H1 (cell line): ENCODE data around the gene AP5Z1. TPM values are rescaled to one million over a fixed set of nuclear protein-coding genes. Genes with fewer than 3 reads are reported as not detected.

ENCODE experiments used
- CTCF ChIA-PET: fragments of 300-600 bp; sonication (Branson Sonifier 250); formaldehyde crosslinking; loops from one replicate; lab custom pipeline; 2021; ENCODE audit not compliant: partially characterized antibody; lab: Charles Lee
- POLR2A ChIA-PET: fragments of 300-600 bp; sonication (Branson Sonifier 250); formaldehyde crosslinking; loops from one replicate; lab custom pipeline; 2021; ENCODE audit warnings: inconsistent platforms; ENCODE audit not compliant: partially characterized antibody; lab: Charles Lee
- DNase-seq, 2 experiments: peaks; one replicate each; pipeline versions ENCODE4 v3.0.0 to v3.0.0-alpha.2; 2010 to 2022; ENCODE audit warnings: low spot score in 2 of 2, low read depth in 1 of 2, mixed read lengths in 1 of 2
- FAIRE-seq: peaks from 2 replicates; lab custom pipeline; 2011; peaks lifted over from hg19 to GRCh38; lab: Jason Lieb, UNC
- H2AFZ ChIP-seq: 2 replicates; pipeline ENCODE4 v1.8.1; 2012; ENCODE audit warnings: low read length, inconsistent platforms
- H2AK5ac ChIP-seq: 2 replicates; pipeline ENCODE4 v1.6.1; 2013; ENCODE audit warnings: low read depth, low read length
- H2BK120ac ChIP-seq: replicated peaks from 2 replicates; pipeline ENCODE3; 2013; ENCODE audit warnings: low read depth, low read length, inconsistent platforms
- H2BK12ac ChIP-seq: 2 replicates; pipeline ENCODE4 v1.6.1; 2013; ENCODE audit warnings: low read depth, low read length
- H2BK15ac ChIP-seq: 2 replicates; pipeline ENCODE4 v1.6.1; 2013; ENCODE audit warnings: low read length
- H2BK20ac ChIP-seq: 2 replicates; pipeline ENCODE4 v1.6.1; 2013; ENCODE audit warnings: low read length
- H2BK5ac ChIP-seq: 2 replicates; pipeline ENCODE4 v1.6.1; 2013; ENCODE audit warnings: low read depth, low read length
- H3K14ac ChIP-seq: 2 replicates; pipeline ENCODE4 v1.6.1; 2013; ENCODE audit warnings: inconsistent platforms; ENCODE audit not compliant: insufficient read length
- H3K18ac ChIP-seq: 2 replicates; pipeline ENCODE4 v1.6.1; 2013; ENCODE audit warnings: low read length; ENCODE audit errors: extremely low read depth
- H3K23ac ChIP-seq: 2 replicates; pipeline ENCODE4 v1.6.1; 2013; ENCODE audit warnings: inconsistent platforms; ENCODE audit not compliant: insufficient read length
- H3K23me2 ChIP-seq: 2 replicates; pipeline ENCODE4 v1.6.1; 2013; ENCODE audit warnings: low read depth, low read length
- H3K27ac ChIP-seq: 2 replicates; pipeline ENCODE4 v1.6.1; 2011; ENCODE audit warnings: low read depth, low read length, inconsistent platforms
- H3K27me3 ChIP-seq, 4 experiments: replicated peaks in 1 of 4; 1 replicate in 1 of 4; 2 replicates in 3 of 4; pipeline versions ENCODE4 v1.6.1 to v1.8.1; 2011 to 2013; ENCODE audit warnings: low read length in 3 of 4, mild to moderate bottlenecking in 3 of 4, inconsistent platforms in 2 of 4, mixed read lengths in 2 of 4, moderate library complexity in 1 of 4; ENCODE audit not compliant: control insufficient read depth in 3 of 4, insufficient read depth in 3 of 4; ENCODE audit errors: extremely low read depth in 1 of 4
- H3K36me3 ChIP-seq, 4 experiments: 2 replicates each; pipeline versions ENCODE4 v1.6.1 to v1.8.1; 2011 to 2013; ENCODE audit warnings: mild to moderate bottlenecking in 4 of 4, low read length in 3 of 4, moderate library complexity in 2 of 4, control low read depth in 1 of 4, inconsistent platforms in 1 of 4; ENCODE audit not compliant: insufficient read depth in 4 of 4, control insufficient read depth in 2 of 4
- H3K4ac ChIP-seq: replicated peaks from 2 replicates; pipeline ENCODE3; 2013; ENCODE audit warnings: low read length, low read depth, mixed read lengths, inconsistent platforms; ENCODE audit not compliant: insufficient read length
- H3K4me1 ChIP-seq, 4 experiments: replicated peaks in 1 of 4; 1 replicate in 1 of 4; 2 replicates in 3 of 4; pipeline versions ENCODE4 v1.6.1 to v1.8.1; 2011 to 2013; ENCODE audit warnings: low read length in 3 of 4, inconsistent platforms in 2 of 4, mixed read lengths in 1 of 4; ENCODE audit not compliant: insufficient read depth in 4 of 4, control insufficient read depth in 3 of 4
- H3K4me2 ChIP-seq, 2 experiments: 2 replicates each; pipeline versions ENCODE4 v1.6.1 to v1.8.1; 2011 to 2013; ENCODE audit warnings: low read depth in 2 of 2, low read length in 2 of 2, control low read depth in 1 of 2, inconsistent platforms in 1 of 2, mild to moderate bottlenecking in 1 of 2; ENCODE audit not compliant: insufficient read depth in 1 of 2
- H3K4me3 ChIP-seq, 4 experiments: fragments of 200-600, 300-600 bp in 1 of 4; sonication (generic), shearing (Covaris generic), sonication (Bioruptor Twin) in 1 of 4; 2 replicates each; pipeline versions ENCODE4 v1.5.1 to v1.8.1; 2011 to 2016; ENCODE audit warnings: low read length in 4 of 4, low read depth in 3 of 4, control low read depth in 2 of 4, inconsistent platforms in 2 of 4, mild to moderate bottlenecking in 2 of 4, mixed read lengths in 1 of 4, moderate library complexity in 1 of 4; ENCODE audit not compliant: insufficient read depth in 2 of 4; ENCODE audit errors: extremely low read depth in 1 of 4
- H3K56ac ChIP-seq: replicated peaks from 2 replicates; pipeline ENCODE3; 2013; ENCODE audit warnings: low read depth, mild to moderate bottlenecking, mixed read lengths, low read length, inconsistent platforms; ENCODE audit not compliant: insufficient read length
- H3K79me1 ChIP-seq: 2 replicates; pipeline ENCODE4 v1.6.1; 2013; ENCODE audit warnings: low read depth, low read length, control low read depth
- H3K79me2 ChIP-seq, 2 experiments: 2 replicates each; pipeline versions ENCODE4 v1.6.1 to v1.8.1; 2012 to 2013; ENCODE audit warnings: low read length in 2 of 2, mild to moderate bottlenecking in 2 of 2, inconsistent platforms in 1 of 2; ENCODE audit not compliant: insufficient read depth in 2 of 2, control insufficient read depth in 1 of 2
- H3K9ac ChIP-seq, 4 experiments: replicated peaks in 1 of 4; 1 replicate in 1 of 4; 2 replicates in 3 of 4; pipeline versions ENCODE4 v1.6.1 to v1.8.1; 2011 to 2013; ENCODE audit warnings: low read depth in 3 of 4, low read length in 3 of 4, control low read depth in 2 of 4, mild to moderate bottlenecking in 2 of 4, moderate library complexity in 2 of 4, inconsistent platforms in 1 of 4; ENCODE audit errors: extremely low read depth in 1 of 4
- H3K9me3 ChIP-seq, 2 experiments: 2 replicates each; pipeline versions ENCODE4 v1.6.1 to v1.8.1; 2012 to 2013; ENCODE audit warnings: mild to moderate bottlenecking in 2 of 2, moderate library complexity in 2 of 2, control low read depth in 1 of 2, inconsistent platforms in 1 of 2, low read depth in 1 of 2, low read length in 1 of 2, mixed read lengths in 1 of 2; ENCODE audit not compliant: insufficient read depth in 2 of 2
- H4K20me1 ChIP-seq, 2 experiments: replicated peaks in 1 of 2; 2 replicates each; pipeline versions ENCODE3 to v1.8.1; 2011 to 2013; ENCODE audit warnings: inconsistent platforms in 2 of 2, low read length in 2 of 2, mild to moderate bottlenecking in 1 of 2; ENCODE audit not compliant: insufficient read depth in 2 of 2, control insufficient read depth in 1 of 2
- H4K5ac ChIP-seq: 2 replicates; pipeline ENCODE4 v1.6.1; 2013; ENCODE audit warnings: low read length, low read depth, mixed read lengths, inconsistent platforms; ENCODE audit not compliant: insufficient read length
- H4K8ac ChIP-seq: 2 replicates; pipeline ENCODE4 v1.8.0; 2013; ENCODE audit warnings: mild to moderate bottlenecking, moderate library complexity, low read length, inconsistent platforms; ENCODE audit not compliant: insufficient read depth; ENCODE audit errors: extremely low read depth
- H4K91ac ChIP-seq: replicated peaks from 2 replicates; pipeline ENCODE3; 2013; ENCODE audit warnings: low read length, mixed read lengths, inconsistent platforms; ENCODE audit not compliant: insufficient read length
- ASH2L ChIP-seq: fragments of 200-600, 300-600 bp; sonication (generic); IDR thresholded peaks from one replicate; pipeline ENCODE4 v1.7.1; 2017; ENCODE audit warnings: low read length
- EGR1 ChIP-seq: IDR thresholded peaks from 2 replicates; pipeline ENCODE4 v1.6.1; 2011; ENCODE audit warnings: low read depth, low read length, borderline replicate concordance
- EP300 ChIP-seq, 2 experiments: IDR thresholded peaks; 1 replicate in 1 of 2; 2 replicates in 1 of 2; pipeline ENCODE4 v1.6.1; 2011 to 2012; ENCODE audit warnings: low read depth in 2 of 2, low read length in 2 of 2, mild to moderate bottlenecking in 2 of 2, borderline replicate concordance in 1 of 2, inconsistent platforms in 1 of 2, moderate library complexity in 1 of 2
- JUND ChIP-seq: IDR thresholded peaks from 2 replicates; pipeline ENCODE4 v1.6.1; 2011; ENCODE audit warnings: mild to moderate bottlenecking, improper control_type of control experiment, low read length
- KDM1A ChIP-seq: fragments of 200-600, 300-600 bp; sonication (generic); IDR thresholded peaks from 2 replicates; pipeline ENCODE4 v1.7.1; 2016; ENCODE audit warnings: mild to moderate bottlenecking, low read length, borderline replicate concordance
- NRF1 ChIP-seq: IDR thresholded peaks from 2 replicates; pipeline ENCODE4 v1.6.1; 2011; ENCODE audit warnings: mild to moderate bottlenecking, low read depth, low read length, improper control_type of control experiment
- RBBP5 ChIP-seq: IDR thresholded peaks from 2 replicates; pipeline ENCODE4 v1.7.1; 2012; ENCODE audit warnings: low read depth, mild to moderate bottlenecking, inconsistent platforms, low read length, moderate library complexity, borderline replicate concordance
- RXRA ChIP-seq: IDR thresholded peaks from 2 replicates; pipeline ENCODE4 v1.6.1; 2011; ENCODE audit warnings: low read depth, mild to moderate bottlenecking, low read length, moderate library complexity; ENCODE audit not compliant: insufficient read depth
- SAP30 ChIP-seq: fragments of 300-600 bp; sonication (generic); IDR thresholded peaks from 2 replicates; pipeline ENCODE4 v1.7.1; 2012; ENCODE audit warnings: low read length, moderate library complexity, mild to moderate bottlenecking, inconsistent platforms; ENCODE audit not compliant: insufficient read depth, insufficient replicate concordance
- SUZ12 ChIP-seq: fragments of 200-600 bp; sonication (generic); IDR thresholded peaks from 2 replicates; pipeline ENCODE4 v1.6.1; 2012; ENCODE audit warnings: mild to moderate bottlenecking, inconsistent platforms, low read length, moderate library complexity, mixed read lengths
- WGBS, 2 experiments: shearing (Covaris generic) in 1 of 2; methylation state at CpG; one replicate each; pipeline versions ENCODE4 v1.1.6 to v1.1.7; 2013 to 2015; ENCODE audit warnings: low lambda C conversion rate in 2 of 2, mixed read lengths in 2 of 2, inconsistent platforms in 1 of 2, low coverage in 1 of 2, missing lambda C conversion rate in 1 of 2; ENCODE audit not compliant: insufficient replicate concordance in 2 of 2, insufficient coverage in 1 of 2, insufficient read length in 1 of 2; ENCODE audit errors: extremely low coverage in 1 of 2, missing lambda C conversion rate in 1 of 2; 5-methylcytosine and 5-hydroxymethylcytosine counted together
- polyA plus RNA-seq, 7 experiments: library from polyadenylated mRNA; depleted of rRNA in 3 of 7; stranded (reverse) in 5 of 7; unstranded in 2 of 7; fragments of >200 nt in 5 of 7; fragments of 200-250 nt in 2 of 7; gene quantifications; 1 replicate in 5 of 7; 2 replicates in 1 of 7; 4 replicates in 1 of 7; pipeline versions ENCODE4 v1.2.1 to v1.2.3, GENCODE V29; 2011 to 2013; ENCODE audit warnings: missing spikeins in 2 of 7, mixed read lengths in 2 of 7
- total RNA-seq: library from RNA; stranded (reverse); fragmentation: NEBNext Ultra II Directional; extraction: Animal tissue kit (Norgen Biotek cat#: 25700); gene quantifications from 2 replicates; pipeline ENCODE4 v1.2.1, GENCODE V29; 2021

AP5Z1 gene
- total and polyA plus RNA-seq, 2 of the 8 experiments (the other 6 are each of a cell fraction or from before 2014, with no cell fraction given): 24.0 to 24.7 TPM

DNA sequence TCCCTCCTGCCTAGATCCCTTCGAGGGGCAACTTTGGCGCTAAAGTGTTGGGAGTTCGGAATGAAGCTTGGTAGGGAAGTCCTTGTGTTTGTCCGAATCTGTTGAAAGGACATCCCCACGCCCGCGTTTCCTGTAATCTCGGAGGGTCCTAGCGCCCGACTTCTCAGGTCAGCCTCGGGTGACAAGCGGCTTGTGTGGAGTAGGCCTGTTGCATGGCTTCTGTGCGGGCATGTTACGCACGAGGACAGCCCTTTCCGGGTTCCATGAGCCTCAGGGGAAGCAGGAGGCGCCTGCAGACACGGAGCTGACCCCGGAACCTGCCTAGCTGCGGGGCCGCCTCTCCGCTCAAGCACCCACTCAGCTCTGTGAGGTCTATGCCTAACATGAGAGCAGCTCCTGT, 28.4 kb upstream of the AP5Z1 start:
- no peak overlapping the region for H4K91ac ChIP-seq
- ChIA-PET CTCF (interaction anchor here (0.8 to 1.2 kb wide), 6 partner anchors 11 to 136 kb away, joined by 3 read pairs; no protein-coding TSS in a partner anchor), POLR2A (no interaction called here)
- no peak overlapping the region for H2BK15ac ChIP-seq
- H3K36me3 ChIP-seq: no peaks in the 10 kb centered on the region
- H2BK12ac ChIP-seq: no peak overlapping the region
- no peak overlapping the region for H2AK5ac ChIP-seq
- H3K23me2 ChIP-seq: no peaks in the 10 kb centered on the region
- H2BK20ac ChIP-seq: no peak overlapping the region
- DNase-seq (no peak), FAIRE-seq (no peak)
- H3K27me3 ChIP-seq: peaks cover 3 to 43% (median 36%) of the 10 kb centered on the region in 4 experiments
- H3K56ac ChIP-seq: no peak overlapping the region
- peaks cover 0 to 7% (median 4%) of the 10 kb centered on the region in 4 experiments; a peak in 6 of 7 replicates for H3K4me1 ChIP-seq
- H3K14ac ChIP-seq: no peak overlapping the region
- no peak overlapping the region for H3K9ac ChIP-seq
- H4K20me1 ChIP-seq: peaks cover 8 to 20% of the 10 kb centered on the region in 2 experiments
- H3K27ac ChIP-seq: no peak overlapping the region
- H3K4ac ChIP-seq: no peak overlapping the region
- no peaks in the 10 kb centered on the region for H3K79me1 ChIP-seq
- H3K23ac ChIP-seq: no peak overlapping the region
- H2AFZ ChIP-seq: no peak overlapping the region
- no peak overlapping the region for H3K4me3 ChIP-seq
- no peak overlapping the region for H4K5ac ChIP-seq
- H3K18ac ChIP-seq: no peak overlapping the region
- no peaks in the 10 kb centered on the region for H3K9me3 ChIP-seq
- no peak overlapping the region for H2BK5ac ChIP-seq
- H2BK120ac ChIP-seq: no peak overlapping the region
- 85% methylated on average over 22 of the region's 22 CpGs; no CpG with 5 or more reads in 1 of the 2 experiments for WGBS, 2 experiments
- no peak for TF ChIP-seq EP300 (IDR thresholded peaks at IDR 0.05; ENCODE audit: borderline replicate concordance in 1 of 2, low read depth in 2 of 2, low read length in 2 of 2)
- TF ChIP-seq EGR1: no peak
- no peak for TF ChIP-seq JUND
- TF ChIP-seq SUZ12: no peak
- TF ChIP-seq RBBP5: no peak
- TF ChIP-seq KDM1A: no peak
- no peak for TF ChIP-seq ASH2L
- no peak for TF ChIP-seq SAP30
- TF ChIP-seq RXRA: no peak
- TF ChIP-seq NRF1: no peak
- H4K8ac ChIP-seq: no peak overlapping the region
- no peaks in the 10 kb centered on the region for H3K79me2 ChIP-seq
- H3K4me2 ChIP-seq: no peak overlapping the region
